GM12874 (cell line): Measurements from ENCODE around the gene CAMK2B.

Experiments used
- TF ChIP-seq, protein P1 (sequence below): IDR thresholded peaks from 2 replicates; pipeline ENCODE4 v1.5.1; 2011; ENCODE audit warnings: low read depth, mild to moderate bottlenecking, control low read depth, low read length, moderate library complexity; ENCODE audit not compliant: insufficient read depth

CAMK2B gene

DNA sequence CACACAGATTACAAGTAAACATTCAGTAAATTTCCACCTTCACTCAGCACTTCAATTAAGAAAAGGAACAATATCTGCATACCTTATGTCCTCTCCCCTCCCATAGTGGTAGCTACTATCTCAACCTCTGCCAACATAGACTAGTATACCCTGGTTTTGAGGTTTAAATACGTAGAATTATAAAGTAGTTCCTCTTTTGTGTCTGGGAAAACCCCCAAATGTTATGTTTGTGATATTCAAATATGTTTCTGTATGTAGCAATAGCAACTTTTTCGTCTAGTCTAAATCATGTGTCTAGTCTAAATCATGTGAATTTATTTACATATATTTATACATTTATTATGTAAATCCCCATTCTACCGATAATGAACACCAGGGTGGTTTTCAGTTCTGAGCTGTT lies 13.2 kb upstream of the CAMK2B start:
- TF ChIP-seq, protein P1, sequence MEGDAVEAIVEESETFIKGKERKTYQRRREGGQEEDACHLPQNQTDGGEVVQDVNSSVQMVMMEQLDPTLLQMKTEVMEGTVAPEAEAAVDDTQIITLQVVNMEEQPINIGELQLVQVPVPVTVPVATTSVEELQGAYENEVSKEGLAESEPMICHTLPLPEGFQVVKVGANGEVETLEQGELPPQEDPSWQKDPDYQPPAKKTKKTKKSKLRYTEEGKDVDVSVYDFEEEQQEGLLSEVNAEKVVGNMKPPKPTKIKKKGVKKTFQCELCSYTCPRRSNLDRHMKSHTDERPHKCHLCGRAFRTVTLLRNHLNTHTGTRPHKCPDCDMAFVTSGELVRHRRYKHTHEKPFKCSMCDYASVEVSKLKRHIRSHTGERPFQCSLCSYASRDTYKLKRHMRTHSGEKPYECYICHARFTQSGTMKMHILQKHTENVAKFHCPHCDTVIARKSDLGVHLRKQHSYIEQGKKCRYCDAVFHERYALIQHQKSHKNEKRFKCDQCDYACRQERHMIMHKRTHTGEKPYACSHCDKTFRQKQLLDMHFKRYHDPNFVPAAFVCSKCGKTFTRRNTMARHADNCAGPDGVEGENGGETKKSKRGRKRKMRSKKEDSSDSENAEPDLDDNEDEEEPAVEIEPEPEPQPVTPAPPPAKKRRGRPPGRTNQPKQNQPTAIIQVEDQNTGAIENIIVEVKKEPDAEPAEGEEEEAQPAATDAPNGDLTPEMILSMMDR: no peak

- TF ChIP-seq, protein P1: no peak
These were observed 11.1 kb upstream of the CAMK2B start for GRCh38 chr7:44336491-44336890.

DNA sequence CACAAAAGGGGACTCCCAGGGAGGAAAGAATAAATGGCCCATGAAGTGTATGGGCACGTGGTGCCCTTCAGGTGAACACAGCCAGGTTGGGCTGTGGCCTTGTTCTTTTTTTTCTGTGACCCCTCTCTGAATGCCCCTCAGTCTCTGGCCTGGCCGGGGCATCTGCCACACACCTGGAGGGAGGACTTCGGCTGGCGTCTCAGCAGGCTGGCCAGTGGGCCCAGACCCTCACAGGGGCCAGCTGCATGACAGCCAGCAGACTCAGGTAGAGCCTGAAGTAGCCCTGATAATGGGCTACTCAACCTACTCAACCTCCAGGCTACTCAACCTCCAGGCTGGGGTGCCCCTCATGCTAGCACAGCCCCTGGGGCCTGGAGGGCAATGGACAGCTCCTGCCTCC lies 9.8 kb upstream of the CAMK2B start:
- TF ChIP-seq, protein P1: no peak

DNA sequence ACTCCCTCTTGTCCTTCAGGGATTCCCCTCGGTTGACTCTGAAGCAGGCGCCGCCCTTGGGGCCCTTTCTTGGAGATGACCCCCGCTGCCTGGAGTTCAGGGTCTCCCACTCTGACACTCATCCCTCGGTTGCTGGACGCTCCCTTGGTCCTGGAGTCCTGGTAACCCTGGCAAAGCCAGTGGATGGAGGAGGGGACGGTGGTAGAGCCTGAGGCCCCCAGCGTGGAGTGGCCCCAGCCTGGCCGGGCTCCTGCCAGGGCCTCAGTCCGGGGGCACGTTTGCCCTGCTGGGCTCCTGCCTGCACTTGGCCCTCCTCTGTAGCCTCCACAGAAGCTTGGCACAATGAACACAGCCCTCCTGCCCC lies 9.3 kb upstream of the CAMK2B start:
- TF ChIP-seq, protein P1: no peak

GRCh38 chr7:44333911-44334733 lies 8.7 kb upstream of the CAMK2B start:
- TF ChIP-seq, protein P1: no peak

DNA sequence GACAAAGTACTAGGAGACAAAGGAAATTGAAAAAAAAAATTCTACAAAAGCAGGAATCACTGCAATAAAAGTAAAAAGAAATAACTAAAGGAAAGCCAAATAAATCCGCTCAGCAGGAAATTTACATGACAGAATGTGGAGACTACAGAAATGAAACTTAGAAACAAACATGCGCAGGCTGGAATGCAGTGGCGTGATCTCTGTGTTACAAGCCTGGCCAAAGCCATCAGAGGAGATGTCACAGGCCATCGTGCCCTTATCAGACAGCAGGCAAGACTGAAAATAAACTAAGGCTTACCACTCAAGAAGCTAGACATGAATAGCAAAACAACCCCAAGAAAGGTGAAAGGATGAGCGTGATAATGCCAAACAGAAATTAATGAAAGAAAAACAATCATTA lies 6.3 kb upstream of the CAMK2B start:
- TF ChIP-seq, protein P1: no peak

- TF ChIP-seq, protein P1: no peak
These were observed 4.9 kb upstream of the CAMK2B start for GRCh38 chr7:44330331-44330730.
